HG02588 (cell line): Measurements from ENCODE around the gene CRELD2.

ENCODE experiments used
- ATAC-seq: cut with Tn5 transposase; IDR thresholded peaks from one replicate; pipeline ENCODE4 v1.9.1; 2021; ENCODE audit warnings: mild to moderate bottlenecking, moderate library complexity; ENCODE audit not compliant: unreplicated experiment

The CRELD2 gene

GRCh38 chr22:49966041-49966773 lies 47.8 kb downstream of the CRELD2 start:
- no peak for ATAC-seq

- no peak for ATAC-seq
Observed at GRCh38 chr22:49966774-49967705, 48.6 kb downstream of the CRELD2 start.

- ATAC-seq: no peak
Observed at GRCh38 chr22:49967706-49968208, 49.3 kb downstream of the CRELD2 start.

GRCh38 chr22:49968313-49968830 lies 49.9 kb downstream of the CRELD2 start:
- no peak for ATAC-seq

- no peak for ATAC-seq
Observed at GRCh38 chr22:49968831-49969661, 50.6 kb downstream of the CRELD2 start.

- no peak for ATAC-seq
Observed at GRCh38 chr22:49969751-49970527, 51.5 kb downstream of the CRELD2 start.

GRCh38 chr22:49970528-49971231 lies 52.2 kb downstream of the CRELD2 start:
- peak; percentile 53 for ATAC-seq

- peak; percentile 32 for ATAC-seq
Observed at GRCh38 chr22:49971232-49972162, 53.1 kb downstream of the CRELD2 start.

GRCh38 chr22:49972163-49973017 lies 54.0 kb downstream of the CRELD2 start:
- no peak for ATAC-seq

- no peak for ATAC-seq
Observed at GRCh38 chr22:49973018-49973961, 54.9 kb downstream of the CRELD2 start.

GRCh38 chr22:49975543-49976389 lies 57.3 kb downstream of the CRELD2 start:
- ATAC-seq: no peak

- ATAC-seq: no peak
Observed at GRCh38 chr22:49976439-49977175, 58.2 kb downstream of the CRELD2 start.
